Measurements from ENCODE around the gene DMRTA2.

DNA sequence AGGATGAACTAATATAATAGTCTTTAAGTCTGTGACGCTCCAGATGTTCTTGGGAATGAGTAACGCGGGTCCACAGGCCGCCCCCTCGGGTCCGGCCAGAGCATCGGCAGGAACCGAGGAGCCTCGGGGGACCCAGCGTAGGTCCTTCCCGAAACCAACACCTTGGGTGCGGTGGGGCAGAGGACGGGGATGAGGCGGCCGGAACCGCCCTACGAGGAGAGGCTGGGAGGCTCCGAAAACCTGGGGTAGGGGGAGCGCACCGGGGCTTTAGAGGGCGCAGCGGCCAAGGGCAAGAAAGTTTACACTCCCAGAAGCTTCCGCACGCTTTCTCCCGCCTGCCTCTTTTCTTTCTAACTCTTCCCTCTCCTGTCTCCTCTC, 7.1 kb downstream of the DMRTA2 start:
- TF ChIP-seq, protein P1, sequence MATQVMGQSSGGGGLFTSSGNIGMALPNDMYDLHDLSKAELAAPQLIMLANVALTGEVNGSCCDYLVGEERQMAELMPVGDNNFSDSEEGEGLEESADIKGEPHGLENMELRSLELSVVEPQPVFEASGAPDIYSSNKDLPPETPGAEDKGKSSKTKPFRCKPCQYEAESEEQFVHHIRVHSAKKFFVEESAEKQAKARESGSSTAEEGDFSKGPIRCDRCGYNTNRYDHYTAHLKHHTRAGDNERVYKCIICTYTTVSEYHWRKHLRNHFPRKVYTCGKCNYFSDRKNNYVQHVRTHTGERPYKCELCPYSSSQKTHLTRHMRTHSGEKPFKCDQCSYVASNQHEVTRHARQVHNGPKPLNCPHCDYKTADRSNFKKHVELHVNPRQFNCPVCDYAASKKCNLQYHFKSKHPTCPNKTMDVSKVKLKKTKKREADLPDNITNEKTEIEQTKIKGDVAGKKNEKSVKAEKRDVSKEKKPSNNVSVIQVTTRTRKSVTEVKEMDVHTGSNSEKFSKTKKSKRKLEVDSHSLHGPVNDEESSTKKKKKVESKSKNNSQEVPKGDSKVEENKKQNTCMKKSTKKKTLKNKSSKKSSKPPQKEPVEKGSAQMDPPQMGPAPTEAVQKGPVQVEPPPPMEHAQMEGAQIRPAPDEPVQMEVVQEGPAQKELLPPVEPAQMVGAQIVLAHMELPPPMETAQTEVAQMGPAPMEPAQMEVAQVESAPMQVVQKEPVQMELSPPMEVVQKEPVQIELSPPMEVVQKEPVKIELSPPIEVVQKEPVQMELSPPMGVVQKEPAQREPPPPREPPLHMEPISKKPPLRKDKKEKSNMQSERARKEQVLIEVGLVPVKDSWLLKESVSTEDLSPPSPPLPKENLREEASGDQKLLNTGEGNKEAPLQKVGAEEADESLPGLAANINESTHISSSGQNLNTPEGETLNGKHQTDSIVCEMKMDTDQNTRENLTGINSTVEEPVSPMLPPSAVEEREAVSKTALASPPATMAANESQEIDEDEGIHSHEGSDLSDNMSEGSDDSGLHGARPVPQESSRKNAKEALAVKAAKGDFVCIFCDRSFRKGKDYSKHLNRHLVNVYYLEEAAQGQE (IDR thresholded peaks at IDR 0.05; ENCODE audit: insufficient replicate concordance, low read depth), result no peak
- TF ChIP-seq, protein P2, sequence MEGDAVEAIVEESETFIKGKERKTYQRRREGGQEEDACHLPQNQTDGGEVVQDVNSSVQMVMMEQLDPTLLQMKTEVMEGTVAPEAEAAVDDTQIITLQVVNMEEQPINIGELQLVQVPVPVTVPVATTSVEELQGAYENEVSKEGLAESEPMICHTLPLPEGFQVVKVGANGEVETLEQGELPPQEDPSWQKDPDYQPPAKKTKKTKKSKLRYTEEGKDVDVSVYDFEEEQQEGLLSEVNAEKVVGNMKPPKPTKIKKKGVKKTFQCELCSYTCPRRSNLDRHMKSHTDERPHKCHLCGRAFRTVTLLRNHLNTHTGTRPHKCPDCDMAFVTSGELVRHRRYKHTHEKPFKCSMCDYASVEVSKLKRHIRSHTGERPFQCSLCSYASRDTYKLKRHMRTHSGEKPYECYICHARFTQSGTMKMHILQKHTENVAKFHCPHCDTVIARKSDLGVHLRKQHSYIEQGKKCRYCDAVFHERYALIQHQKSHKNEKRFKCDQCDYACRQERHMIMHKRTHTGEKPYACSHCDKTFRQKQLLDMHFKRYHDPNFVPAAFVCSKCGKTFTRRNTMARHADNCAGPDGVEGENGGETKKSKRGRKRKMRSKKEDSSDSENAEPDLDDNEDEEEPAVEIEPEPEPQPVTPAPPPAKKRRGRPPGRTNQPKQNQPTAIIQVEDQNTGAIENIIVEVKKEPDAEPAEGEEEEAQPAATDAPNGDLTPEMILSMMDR (IDR thresholded peaks at IDR 0.05; ENCODE audit: insufficient read depth, low read length), result no peak
